GM12878 (cell line): ENCODE data around the gene ADGRB2. TPM values are rescaled to one million over a fixed set of nuclear protein-coding genes. Genes with fewer than 3 reads are reported as not detected.

Experiments used
- ATAC-seq: fragments of 200-7000 bp; cut with Tn5 transposase; 3 replicates; pipeline ENCODE4 v1.9.1; 2020; ENCODE audit warnings: mild to moderate bottlenecking, moderate library complexity
- BruUV-seq: library from RNA; stranded (reverse); fragments of 400-500 nt; replicated peaks from 2 replicates; lab custom pipeline; 2021; lab: Mats Ljungman, UMichigan
- CTCF ChIA-PET: fragments of 300-600 bp; sonication (Branson Sonifier 250); formaldehyde crosslinking; extraction: SDS; loops from one replicate; lab custom pipeline; 2021; ENCODE audit warnings: inconsistent platforms; lab: Yijun Ruan, JAX
- POLR2A ChIA-PET: fragments of 350-600 bp; formaldehyde crosslinking; extraction: SDS; loops from one replicate; lab custom pipeline; 2021; ENCODE audit warnings: inconsistent platforms; lab: Charles Lee
- RAD21 ChIA-PET: fragments of 300-600 bp; sonication (Branson Sonifier 250); formaldehyde crosslinking; loops from one replicate; lab custom pipeline; 2023; ENCODE audit warnings: antibody characterized with exemption; ENCODE audit not compliant: unreplicated experiment; lab: Charles Lee
- SMC1A ChIA-PET: fragments of 300-600 bp; sonication (Branson Sonifier 250); formaldehyde crosslinking; loops from one replicate; lab custom pipeline; 2023; ENCODE audit not compliant: unreplicated experiment, uncharacterized antibody; lab: Charles Lee
- DNase-seq: peaks from one replicate; pipeline ENCODE4 v3.0.0-alpha.2; 2011; ENCODE audit warnings: low read depth, low spot score
- FAIRE-seq: peaks from 3 replicates; lab custom pipeline; 2011; peaks lifted over from hg19 to GRCh38; lab: Jason Lieb, UNC
- H2AFZ ChIP-seq: 2 replicates; pipeline ENCODE4 v1.6.0; 2011; ENCODE audit warnings: low read depth, low read length, control low read depth; ENCODE audit not compliant: control insufficient read depth
- H3K27ac ChIP-seq: 2 replicates; pipeline ENCODE4 v1.5.1; 2011; ENCODE audit warnings: control low read depth; ENCODE audit not compliant: control insufficient read depth, insufficient read depth
- H3K27me3 ChIP-seq, 2 experiments: replicated peaks in 1 of 2; 2 replicates each; pipeline versions ENCODE4 v1.6.0 to v1.6.1; 2011; ENCODE audit warnings: low read length in 1 of 2; ENCODE audit not compliant: control insufficient read depth in 2 of 2, insufficient read depth in 2 of 2
- H3K36me3 ChIP-seq, 2 experiments: 2 replicates each; pipeline ENCODE4 v1.5.1; 2011; ENCODE audit warnings: low read length in 1 of 2; ENCODE audit not compliant: control insufficient read depth in 2 of 2, insufficient read depth in 2 of 2
- H3K4me1 ChIP-seq: 2 replicates; pipeline ENCODE4 v1.6.1; 2011; ENCODE audit warnings: mild to moderate bottlenecking, low read length, moderate library complexity, mixed read lengths; ENCODE audit not compliant: control insufficient read depth, insufficient read depth
- H3K4me2 ChIP-seq: 2 replicates; pipeline ENCODE4 v1.6.0; 2011; ENCODE audit warnings: control low read depth; ENCODE audit not compliant: control insufficient read depth, insufficient read depth
- H3K4me3 ChIP-seq: fragments of 200-600 bp; sonication (generic); 2 replicates; pipeline ENCODE4 v1.5.1; 2016
- H3K79me2 ChIP-seq: 2 replicates; pipeline ENCODE4 v1.6.0; 2011; ENCODE audit warnings: low read length; ENCODE audit not compliant: control insufficient read depth, insufficient read depth
- H3K9ac ChIP-seq: 2 replicates; pipeline ENCODE4 v1.8.0; 2011; ENCODE audit warnings: low read length, control low read depth, mixed read lengths; ENCODE audit not compliant: control insufficient read depth, insufficient read depth
- H3K9me3 ChIP-seq: replicated peaks from 3 replicates; pipeline ENCODE4 v1.5.1; 2011; ENCODE audit warnings: mild to moderate bottlenecking, low read length; ENCODE audit not compliant: control insufficient read depth, insufficient read depth
- H4K20me1 ChIP-seq: 2 replicates; pipeline ENCODE4 v1.6.0; 2011; ENCODE audit not compliant: control insufficient read depth, insufficient read depth
- ATF7 ChIP-seq: fragments of 450-650 bp; IDR thresholded peaks from 2 replicates; pipeline ENCODE4 v1.6.1; 2016; ENCODE audit warnings: low read depth, mild to moderate bottlenecking
- CBFB ChIP-seq: IDR thresholded peaks from 2 replicates; pipeline ENCODE4 v1.6.1; 2016; ENCODE audit warnings: antibody characterized with exemption, low read depth
- CEBPB ChIP-seq, 2 experiments: fragments of 150-350 bp in 1 of 2; IDR thresholded peaks; 2 replicates each; pipeline ENCODE4 v1.6.1; 2012 to 2014; ENCODE audit warnings: low read depth in 2 of 2, low read length in 2 of 2, borderline replicate concordance in 1 of 2, inconsistent platforms in 1 of 2
- DPF2 ChIP-seq: fragments of 450-650 bp; IDR thresholded peaks from 2 replicates; pipeline ENCODE4 v1.6.1; 2017; ENCODE audit warnings: mild to moderate bottlenecking
- FOS ChIP-seq: IDR thresholded peaks from 3 replicates; pipeline ENCODE4 v1.6.1; 2011; ENCODE audit warnings: borderline replicate concordance; ENCODE audit not compliant: insufficient read length; ENCODE audit errors: extremely low read depth
- HCFC1 ChIP-seq: fragments of 150-350 bp; IDR thresholded peaks from 2 replicates; pipeline ENCODE4 v1.6.1; 2014; ENCODE audit warnings: low read length
- IKZF2 ChIP-seq, 2 experiments: fragments of 450-650 bp; IDR thresholded peaks; 2 replicates each; pipeline ENCODE4 v1.6.1; 2017; ENCODE audit warnings: mild to moderate bottlenecking in 2 of 2, moderate library complexity in 2 of 2
- IRF4 ChIP-seq: IDR thresholded peaks from 2 replicates; pipeline ENCODE4 v1.6.1; 2011; ENCODE audit warnings: low read depth, low read length
- JUND ChIP-seq: IDR thresholded peaks from 2 replicates; pipeline ENCODE4 v1.6.1; 2012; ENCODE audit warnings: low read depth, mild to moderate bottlenecking, low read length, improper control_type of control experiment, moderate library complexity
- KDM1A ChIP-seq: fragments of 200-600 bp; sonication (generic); IDR thresholded peaks from 2 replicates; pipeline ENCODE4 v1.6.1; 2016; ENCODE audit warnings: borderline replicate concordance
- MYC ChIP-seq: IDR thresholded peaks from 2 replicates; pipeline ENCODE4 v1.6.1; 2011; ENCODE audit warnings: mild to moderate bottlenecking, low read length, moderate library complexity, inconsistent platforms; ENCODE audit not compliant: insufficient read depth, insufficient replicate concordance, insufficient read length, severe bottlenecking
- NR2C2 ChIP-seq: IDR thresholded peaks from 2 replicates; pipeline ENCODE4 v1.6.1; 2011; ENCODE audit warnings: borderline replicate concordance, low read depth; ENCODE audit not compliant: control insufficient read depth, insufficient read length
- PAX8 ChIP-seq: fragments of 450-650 bp; IDR thresholded peaks from 2 replicates; pipeline ENCODE4 v1.6.1; 2017; ENCODE audit warnings: mild to moderate bottlenecking, moderate library complexity
- POLR2AphosphoS2 ChIP-seq: IDR thresholded peaks from 2 replicates; pipeline ENCODE4 v1.6.1; 2011; ENCODE audit warnings: low read depth, mild to moderate bottlenecking, low read length, improper control_type of control experiment, moderate library complexity
- RB1 ChIP-seq: fragments of 450-650 bp; formaldehyde crosslinking; IDR thresholded peaks from 2 replicates; pipeline ENCODE4 v1.6.1; 2017; ENCODE audit warnings: mild to moderate bottlenecking, borderline replicate concordance
- RBBP5 ChIP-seq: fragments of 200-600 bp; sonication (generic); conservative IDR thresholded peaks from 2 replicates; pipeline ENCODE4 v1.6.1; 2016
- SPI1 ChIP-seq: IDR thresholded peaks from 2 replicates; pipeline ENCODE4 v1.6.1; 2011; ENCODE audit warnings: low read depth, mild to moderate bottlenecking, low read length, moderate library complexity, borderline replicate concordance; ENCODE audit not compliant: insufficient read depth
- SRF ChIP-seq, 2 experiments: IDR thresholded peaks; 2 replicates each; pipeline ENCODE4 v1.6.1; 2011; ENCODE audit warnings: low read depth in 2 of 2, low read length in 2 of 2, mild to moderate bottlenecking in 1 of 2, moderate library complexity in 1 of 2
- USF2 ChIP-seq: IDR thresholded peaks from 2 replicates; pipeline ENCODE4 v1.6.1; 2011; ENCODE audit warnings: low read depth, low read length, improper control_type of control experiment, borderline replicate concordance
- WRNIP1 ChIP-seq: IDR thresholded peaks from 2 replicates; pipeline ENCODE4 v1.6.1; 2011; ENCODE audit warnings: low read depth, low read length, improper control_type of control experiment, borderline replicate concordance
- YBX1 ChIP-seq: fragments of 450-650 bp; IDR thresholded peaks from 2 replicates; pipeline ENCODE4 v1.6.1; 2016; ENCODE audit warnings: antibody characterized with exemption
- ZBTB4 ChIP-seq: fragments of 450-650 bp; formaldehyde crosslinking; IDR thresholded peaks from 2 replicates; pipeline ENCODE4 v1.4.0; 2022; ENCODE audit warnings: mild to moderate bottlenecking, moderate library complexity
- WGBS: methylation state at CpG from one replicate; pipeline ENCODE4 v1.1.6; 2016; ENCODE audit warnings: low lambda C conversion rate; ENCODE audit not compliant: insufficient replicate concordance, insufficient coverage; ENCODE audit errors: missing lambda C conversion rate; 5-methylcytosine and 5-hydroxymethylcytosine counted together
- in situ Hi-C: fragments of 300-500 bp; cut with MboI; formaldehyde crosslinking; loops from 9 replicates; pipeline ENCODE4 v1.14.3; 2018; ENCODE audit warnings: mixed read lengths
- intact Hi-C: fragments of 100-400 bp; cut with micrococcal nuclease; formaldehyde crosslinking; loops from one replicate; pipeline ENCODE4 v1.14.2; 2022; ENCODE audit not compliant: unreplicated experiment
- polyA plus RNA-seq, 11 experiments: library from polyadenylated mRNA; depleted of rRNA in 4 of 11; unstranded in 6 of 11; stranded (reverse) in 5 of 11; fragments of >200 nt; fragmentation: Nextera tagmentation in 4 of 11; fragmentation: Illumina TruSeq in 1 of 11; extraction: Ambion mirVana in 4 of 11; extraction: Trizol in 1 of 11; gene quantifications; 1 replicate in 1 of 11; 2 replicates in 10 of 11; pipeline versions ENCODE4 v1.2.1 to v1.2.3, GENCODE V29; 2011 to 2016; ENCODE audit warnings: inconsistent platforms in 2 of 11, missing spikeins in 2 of 11, low read depth in 1 of 11
- total RNA-seq, 4 experiments: library from RNA; depleted of rRNA in 3 of 4; stranded (reverse); fragments of >200 nt in 3 of 4; fragmentation: Illumina TruSeq in 1 of 4; extraction: Trizol in 1 of 4; gene quantifications; 2 replicates each; pipeline versions ENCODE4 v1.2.1 to v1.2.3, GENCODE V29; 2013 to 2021

Gene ADGRB2
- total and polyA plus RNA-seq, 10 of the 15 experiments (the other 5 are each of a cell fraction or from before 2014, with no cell fraction given), result 0.11 to 0.33 (median 0.18) TPM; not detected in 4

- no peak for TF ChIP-seq DPF2
- no peak for TF ChIP-seq WRNIP1
- TF ChIP-seq MYC, result no peak
- no peak for TF ChIP-seq NR2C2
These were observed 72.2 kb downstream of the ADGRB2 start (continued) for GRCh38 chr1:31691951-31692350.

- Histone ChIP-seq H3K9ac (no peak overlapping the region), H3K27ac (no peak overlapping the region), H3K4me3 (no peak overlapping the region), H3K4me1 (peaks cover 3% of the 10 kb centered on the region; the same call in 1 of the 2 replicates), H4K20me1 (no peaks in the 10 kb centered on the region), H3K36me3 (no peaks in the 10 kb centered on the region), H3K9me3 (no peaks in the 10 kb centered on the region), H3K79me2 (no peaks in the 10 kb centered on the region), H3K4me2 (no peak overlapping the region), H2AFZ (no peak overlapping the region), H3K27me3 (no peaks in the 10 kb centered on the region; a peak in 1 of 4 replicates)
- DNase-seq, result no peak
- no peak for FAIRE-seq
- no peak for ATAC-seq
- ChIA-PET SMC1A (no interaction called here), CTCF (interaction anchor here (1.1 to 1.4 kb wide), 2 partner anchors 13 to 98 kb away, joined by 3 read pairs; partner anchors contain the start of gene COL16A1), RAD21 (no interaction called here), POLR2A (no interaction called here)
- BruUV-seq, result no TSS peak
- TF ChIP-seq FOS (no peak), USF2 (no peak), SPI1 (no peak), RB1 (no peak), SRF (IDR thresholded peaks at IDR 0.05; ENCODE audit: low read depth in 2 of 2, low read length in 2 of 2) (no peak), YBX1 (no peak), CBFB (no peak), PAX8 (no peak), POLR2AphosphoS2 (no peak), CEBPB (IDR thresholded peaks at IDR 0.05; ENCODE audit: borderline replicate concordance in 1 of 2, low read depth in 2 of 2, low read length in 2 of 2) (no peak), IRF4 (no peak), HCFC1 (no peak), ZBTB4 (CRISPR knock-in tag) (no peak), IKZF2 (IDR thresholded peaks at IDR 0.05) (no peak), MYC (no peak), KDM1A (no peak), JUND (no peak), RBBP5 (no peak), ATF7 (no peak)
- in situ Hi-C loops (no loop called here), intact Hi-C loops (no loop called here)
- 16% methylated on average over 3 of the region's 4 CpGs for WGBS
These were observed 72.7 kb downstream of the ADGRB2 start for GRCh38 chr1:31691446-31691845.
